CD14-positive monocyte (primary cell): ENCODE data around the gene TRIM31. TPM values are rescaled to one million over a fixed set of nuclear protein-coding genes. Genes with fewer than 3 reads are reported as not detected.

Experiments
- DNase-seq, 3 donors: peaks; one replicate each; pipeline ENCODE4 v3.0.0-alpha.2; 2011 to 2022
- H2AFZ ChIP-seq: 2 replicates; pipeline ENCODE4 v1.6.0; 2012; ENCODE audit warnings: mild to moderate bottlenecking, low read depth, low read length, inconsistent platforms; ENCODE audit not compliant: insufficient read depth, poor library complexity, severe bottlenecking
- H3K27ac ChIP-seq, 2 donors: 1 replicate in 1 of 2; 2 replicates in 1 of 2; pipeline ENCODE4 v1.5.1; 2012 to 2013; ENCODE audit warnings: low read length in 2 of 2, control low read depth in 1 of 2, inconsistent platforms in 1 of 2, low read depth in 1 of 2, mild to moderate bottlenecking in 1 of 2
- H3K27me3 ChIP-seq, 2 donors: one replicate each; pipeline versions ENCODE4 v1.6.0 to v1.6.1; 2011 to 2013; ENCODE audit warnings: low read length in 2 of 2; ENCODE audit not compliant: control insufficient read depth in 2 of 2, insufficient read depth in 2 of 2
- H3K36me3 ChIP-seq, 2 donors: replicated peaks in 1 of 2; 1 replicate in 1 of 2; 2 replicates in 1 of 2; pipeline versions ENCODE4 v1.5.1 to v1.6.1; 2012 to 2013; ENCODE audit warnings: low read length in 2 of 2, control low read depth in 1 of 2, inconsistent platforms in 1 of 2, mild to moderate bottlenecking in 1 of 2; ENCODE audit not compliant: insufficient read depth in 2 of 2, control insufficient read depth in 1 of 2
- H3K4me1 ChIP-seq, 2 donors: 1 replicate in 1 of 2; 2 replicates in 1 of 2; pipeline versions ENCODE4 v1.5.1 to v1.6.1; 2012 to 2013; ENCODE audit warnings: low read length in 2 of 2, control low read depth in 1 of 2, inconsistent platforms in 1 of 2, mild to moderate bottlenecking in 1 of 2, moderate library complexity in 1 of 2; ENCODE audit not compliant: insufficient read depth in 2 of 2, control insufficient read depth in 1 of 2
- H3K4me2 ChIP-seq: replicated peaks from 2 replicates; pipeline ENCODE3; 2012; ENCODE audit warnings: low read length, moderate library complexity, mild to moderate bottlenecking; ENCODE audit not compliant: poor library complexity, severe bottlenecking; ENCODE audit errors: extremely low read depth
- H3K4me3 ChIP-seq, 3 experiments: fragments of 200-600 bp in 1 of 3; sonication (generic) in 1 of 3; replicated peaks in 1 of 3; 1 replicate in 2 of 3; 2 replicates in 1 of 3; pipeline ENCODE4 v1.5.1; 2011 to 2013; ENCODE audit warnings: low read length in 3 of 3, mild to moderate bottlenecking in 3 of 3, control low read depth in 2 of 3, low read depth in 2 of 3, inconsistent platforms in 1 of 3, moderate library complexity in 1 of 3
- H3K79me2 ChIP-seq: 2 replicates; pipeline ENCODE4 v1.6.0; 2012; ENCODE audit warnings: mild to moderate bottlenecking, control low read depth, inconsistent platforms, low read length, moderate library complexity; ENCODE audit not compliant: insufficient read depth
- H3K9ac ChIP-seq: 2 replicates; pipeline ENCODE4 v1.6.0; 2017; ENCODE audit warnings: low read length, mild to moderate bottlenecking; ENCODE audit not compliant: insufficient read depth, poor library complexity, severe bottlenecking
- H3K9me3 ChIP-seq, 2 donors: replicated peaks in 1 of 2; 1 replicate in 1 of 2; 2 replicates in 1 of 2; pipeline versions ENCODE4 v1.5.1 to v1.6.1; 2012 to 2013; ENCODE audit warnings: low read length in 2 of 2, control low read depth in 1 of 2; ENCODE audit not compliant: control insufficient read depth in 1 of 2, insufficient read depth in 1 of 2
- H4K20me1 ChIP-seq: 2 replicates; pipeline ENCODE4 v1.6.0; 2012; ENCODE audit warnings: mild to moderate bottlenecking, low read length, control low read depth, moderate library complexity; ENCODE audit not compliant: insufficient read depth
- H3K27ac Mint-ChIP-seq, 7 donors: one replicate each; pipeline ENCODE4 v1.8.0; 2020; ENCODE audit warnings: mild to moderate bottlenecking in 7 of 7, mixed read lengths in 7 of 7, moderate library complexity in 6 of 7, inconsistent platforms in 2 of 7
- H3K27me3 Mint-ChIP-seq, 3 donors: one replicate each; pipeline ENCODE4 v1.8.0; 2021 to 2022; ENCODE audit warnings: low read depth in 3 of 3, mild to moderate bottlenecking in 3 of 3, mixed read lengths in 3 of 3, moderate library complexity in 3 of 3, inconsistent platforms in 1 of 3
- H3K36me3 Mint-ChIP-seq, 2 donors: one replicate each; pipeline ENCODE4 v1.8.0; 2020; ENCODE audit warnings: mixed read lengths in 2 of 2, inconsistent platforms in 1 of 2, mild to moderate bottlenecking in 1 of 2
- H3K4me1 Mint-ChIP-seq: one replicate; pipeline ENCODE4 v1.8.0; 2020; ENCODE audit warnings: mild to moderate bottlenecking, mixed read lengths
- H3K4me3 Mint-ChIP-seq, 2 donors: one replicate each; pipeline ENCODE4 v1.8.0; 2020; ENCODE audit warnings: mild to moderate bottlenecking in 2 of 2, mixed read lengths in 2 of 2, moderate library complexity in 1 of 2
- H3K9me3 Mint-ChIP-seq, 7 donors: one replicate each; pipeline ENCODE4 v1.8.0; 2020 to 2022; ENCODE audit warnings: mixed read lengths in 7 of 7, mild to moderate bottlenecking in 6 of 7, moderate library complexity in 6 of 7, inconsistent platforms in 2 of 7
- WGBS: methylation state at CpG from one replicate; pipeline ENCODE4 v1.1.5; 2013; ENCODE audit warnings: missing lambda C conversion rate; ENCODE audit not compliant: insufficient coverage; 5-methylcytosine and 5-hydroxymethylcytosine counted together
- intact Hi-C, 2 donors: fragments of 100-400 bp; cut with micrococcal nuclease; formaldehyde crosslinking; loops; one replicate each; pipeline versions ENCODE4 v1.15.0 to v1.15.1; 2023
- polyA plus RNA-seq, 3 donors: library from polyadenylated mRNA; depleted of rRNA in 1 of 3; unstranded in 2 of 3; stranded (reverse) in 1 of 3; fragments of 300-500 nt in 2 of 3; fragments of >200 nt in 1 of 3; fragmentation: Illumina TruSeq in 2 of 3; gene quantifications; 1 replicate in 2 of 3; 2 replicates in 1 of 3; pipeline ENCODE4 v1.2.3, GENCODE V29; 2012 to 2021
- TF ChIP-seq, protein P1 (sequence below): fragments of 200-600 bp; IDR thresholded peaks from one replicate; pipeline ENCODE4 v1.8.0; 2022; ENCODE audit warnings: antibody characterized with exemption, mild to moderate bottlenecking

Gene TRIM31
- polyA plus RNA-seq, 3 donors, result not detected

DNA sequence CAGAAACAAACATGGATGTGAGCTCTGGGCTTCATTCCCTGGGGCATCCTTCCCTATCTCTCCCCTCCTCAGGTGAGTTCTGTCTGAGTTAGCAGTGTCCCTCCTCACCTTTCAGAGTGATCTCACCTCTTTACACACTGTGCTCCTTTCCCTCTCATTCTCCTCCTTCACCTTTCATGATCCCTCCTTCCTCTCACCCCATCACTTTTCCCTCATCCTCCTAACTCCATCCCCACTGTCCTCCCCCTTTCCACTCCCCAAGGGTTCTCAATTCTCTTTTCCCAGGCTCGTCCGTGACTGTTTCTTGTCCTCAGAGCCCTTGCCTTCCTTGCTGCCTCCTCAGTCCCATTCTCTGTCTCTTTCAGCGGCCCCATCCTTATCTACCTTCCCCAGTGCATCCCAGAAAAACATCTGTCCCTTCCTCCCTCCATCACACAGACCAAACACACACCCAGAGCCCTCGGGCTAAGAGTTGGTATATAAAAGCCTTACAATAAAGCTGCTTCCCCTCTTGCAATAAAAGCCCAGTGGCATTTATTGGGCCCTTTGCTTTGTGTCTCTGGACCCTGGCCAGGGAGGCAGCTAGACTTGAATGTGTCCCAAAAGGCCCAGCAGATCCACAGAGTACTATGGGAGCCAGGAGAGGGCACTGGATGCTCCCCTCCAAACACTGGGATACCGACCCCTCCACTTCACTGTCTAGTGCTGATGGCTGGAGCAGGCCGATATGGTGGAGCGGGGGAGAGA lies 39.2 kb downstream of the TRIM31 start:
- WGBS, result 56% methylated on average over 5 of the region's 7 CpGs
- peaks cover 22% of the 10 kb centered on the region for H3K4me1 Mint-ChIP-seq
- peaks cover 4 to 33% (median 17%) of the 10 kb centered on the region in 7 donors for H3K9me3 Mint-ChIP-seq
- peak overlapping the region in 1 of 2 donors; percentile 81 for H3K4me3 Mint-ChIP-seq
- no peaks in the 10 kb centered on the region for H4K20me1 ChIP-seq
- intact Hi-C loops, result no loop called here
- H3K27ac Mint-ChIP-seq, result no peak overlapping the region
- DNase-seq, result no peak
- H3K36me3 Mint-ChIP-seq, result peaks cover 38 to 55% of the 10 kb centered on the region in 2 donors
- peaks cover 3% of the 10 kb centered on the region for H3K79me2 ChIP-seq
- H3K9me3 ChIP-seq, result peaks cover 0 to 32% of the 10 kb centered on the region in 2 donors
- H3K4me1 ChIP-seq, result peaks cover 8 to 22% of the 10 kb centered on the region in 2 donors
- H3K9ac ChIP-seq, result no peak overlapping the region
- no peak overlapping the region for H3K27ac ChIP-seq
- no peak overlapping the region for H3K4me3 ChIP-seq
- H3K4me2 ChIP-seq, result no peak overlapping the region
- peaks cover 70 to 86% of the 10 kb centered on the region in 2 donors for H3K27me3 ChIP-seq
- H3K27me3 Mint-ChIP-seq, result peaks cover 75 to 92% (median 84%) of the 10 kb centered on the region in 3 donors
- no peak overlapping the region for H2AFZ ChIP-seq
- H3K36me3 ChIP-seq, result peaks cover 14 to 20% of the 10 kb centered on the region in 2 donors
- TF ChIP-seq, protein P1, sequence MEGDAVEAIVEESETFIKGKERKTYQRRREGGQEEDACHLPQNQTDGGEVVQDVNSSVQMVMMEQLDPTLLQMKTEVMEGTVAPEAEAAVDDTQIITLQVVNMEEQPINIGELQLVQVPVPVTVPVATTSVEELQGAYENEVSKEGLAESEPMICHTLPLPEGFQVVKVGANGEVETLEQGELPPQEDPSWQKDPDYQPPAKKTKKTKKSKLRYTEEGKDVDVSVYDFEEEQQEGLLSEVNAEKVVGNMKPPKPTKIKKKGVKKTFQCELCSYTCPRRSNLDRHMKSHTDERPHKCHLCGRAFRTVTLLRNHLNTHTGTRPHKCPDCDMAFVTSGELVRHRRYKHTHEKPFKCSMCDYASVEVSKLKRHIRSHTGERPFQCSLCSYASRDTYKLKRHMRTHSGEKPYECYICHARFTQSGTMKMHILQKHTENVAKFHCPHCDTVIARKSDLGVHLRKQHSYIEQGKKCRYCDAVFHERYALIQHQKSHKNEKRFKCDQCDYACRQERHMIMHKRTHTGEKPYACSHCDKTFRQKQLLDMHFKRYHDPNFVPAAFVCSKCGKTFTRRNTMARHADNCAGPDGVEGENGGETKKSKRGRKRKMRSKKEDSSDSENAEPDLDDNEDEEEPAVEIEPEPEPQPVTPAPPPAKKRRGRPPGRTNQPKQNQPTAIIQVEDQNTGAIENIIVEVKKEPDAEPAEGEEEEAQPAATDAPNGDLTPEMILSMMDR, result no peak

DNA sequence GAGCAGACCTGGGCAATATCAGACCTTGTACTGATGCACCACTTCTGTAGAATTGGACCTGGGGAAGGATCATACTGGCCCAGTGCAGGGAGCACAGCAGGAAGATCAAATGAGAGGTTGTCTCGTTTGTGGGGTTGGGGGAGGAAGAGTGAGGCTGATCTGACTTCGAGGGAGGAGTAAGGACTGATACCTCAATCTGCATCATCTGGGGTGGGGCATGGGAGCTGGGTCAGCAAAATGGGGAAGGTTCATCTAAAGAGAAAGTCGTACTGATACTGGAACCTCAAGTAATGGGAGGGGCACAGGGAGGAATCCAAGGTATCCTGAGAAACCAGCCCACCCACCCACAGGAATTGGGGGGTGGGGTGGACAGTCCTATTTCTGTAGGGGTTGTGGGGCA lies 41.0 kb downstream of the TRIM31 start:
- TF ChIP-seq, protein P1, result no peak
- Mint-ChIP-seq H3K27me3 (peaks cover 60 to 76% (median 67%) of the 10 kb centered on the region in 3 donors), H3K4me3 (peak overlapping the region; percentile 5 to 81), H3K27ac (no peak overlapping the region), H3K4me1 (peaks cover 35% of the 10 kb centered on the region), H3K36me3 (peaks cover 45 to 64% of the 10 kb centered on the region in 2 donors), H3K9me3 (peaks cover 4 to 33% (median 17%) of the 10 kb centered on the region in 7 donors)
- H3K4me2 ChIP-seq, result peak overlapping the region; percentile 28
- no peak overlapping the region for H3K4me3 ChIP-seq
- H3K27ac ChIP-seq, result no peak overlapping the region
- 26% methylated on average over 2 of the region's 3 CpGs for WGBS
- DNase-seq, result peak in 2 of 3 donors; percentile 12 to 23
- peaks cover 52 to 68% of the 10 kb centered on the region in 2 donors for H3K27me3 ChIP-seq
- H4K20me1 ChIP-seq, result no peaks in the 10 kb centered on the region
- intact Hi-C loops, result no loop called here
- H3K79me2 ChIP-seq, result peaks cover 18% of the 10 kb centered on the region
- H3K9me3 ChIP-seq, result peaks cover 0 to 32% of the 10 kb centered on the region in 2 donors
- H3K9ac ChIP-seq, result no peak overlapping the region
- peaks cover 19 to 35% of the 10 kb centered on the region in 2 donors for H3K4me1 ChIP-seq
- no peak overlapping the region for H2AFZ ChIP-seq
- H3K36me3 ChIP-seq, result peaks cover 16 to 25% of the 10 kb centered on the region in 2 donors
